SK-N-SH (cell line): ENCODE measurements around the gene ELOVL2. TPM values are rescaled to one million over a fixed set of nuclear protein-coding genes. Genes with fewer than 3 reads are reported as not detected.

ENCODE experiments used
- CTCF ChIA-PET: fragments of 300-600, 350-600 bp; formaldehyde crosslinking; extraction: SDS; loops from one replicate; lab custom pipeline; 2021; lab: Yijun Ruan, JAX
- POLR2A ChIA-PET: fragments of 350-600 bp; sonication (Branson Sonifier 250); formaldehyde crosslinking; extraction: SDS; loops from one replicate; lab custom pipeline; 2020; ENCODE audit warnings: antibody characterized with exemption, inconsistent platforms; lab: Yijun Ruan, JAX
- DNase-seq: peaks from one replicate; pipeline ENCODE4 v3.0.0; 2012
- H2AFZ ChIP-seq: fragments of 200-600 bp; sonication (generic); 2 replicates; pipeline ENCODE4 v1.8.1; 2016; ENCODE audit warnings: antibody characterized with exemption, mild to moderate bottlenecking, low read depth
- H3F3A ChIP-seq: fragments of 200-600 bp; sonication (generic); replicated peaks from 2 replicates; pipeline ENCODE3; 2016; ENCODE audit warnings: antibody characterized with exemption, mild to moderate bottlenecking; ENCODE audit not compliant: insufficient read depth
- H3K27ac ChIP-seq, 2 experiments: fragments of 200-500 bp in 1 of 2; fragments of 200-600 bp in 1 of 2; sonication (Bioruptor generic) in 1 of 2; sonication (generic), shearing (Covaris generic) in 1 of 2; 2 replicates each; pipeline versions ENCODE4 v1.5.1 to v1.6.1; 2014 to 2016; ENCODE audit warnings: low read depth in 2 of 2, inconsistent platforms in 1 of 2, low read length in 1 of 2, mild to moderate bottlenecking in 1 of 2, mixed read lengths in 1 of 2
- H3K27me3 ChIP-seq: fragments of 200-600 bp; sonication (generic), shearing (Covaris generic); 2 replicates; pipeline ENCODE4 v1.6.1; 2016; ENCODE audit warnings: mixed run types; ENCODE audit not compliant: insufficient read depth
- H3K36me3 ChIP-seq, 2 experiments: fragments of 200-500 bp in 1 of 2; fragments of 200-600 bp in 1 of 2; sonication (Bioruptor generic) in 1 of 2; sonication (generic) in 1 of 2; replicated peaks in 1 of 2; 2 replicates each; pipeline versions ENCODE3 to v1.5.1; 2014 to 2016; ENCODE audit warnings: low read length in 1 of 2, mild to moderate bottlenecking in 1 of 2; ENCODE audit not compliant: insufficient read depth in 2 of 2, control insufficient read depth in 1 of 2
- H3K4me1 ChIP-seq, 2 experiments: fragments of 200-500 bp in 1 of 2; fragments of 200-600 bp in 1 of 2; sonication (Bioruptor generic) in 1 of 2; sonication (generic), shearing (Covaris generic) in 1 of 2; 2 replicates each; pipeline versions ENCODE4 v1.5.1 to v1.6.1; 2014 to 2016; ENCODE audit warnings: low read depth in 1 of 2, low read length in 1 of 2, mixed run types in 1 of 2; ENCODE audit not compliant: insufficient read depth in 2 of 2, control insufficient read depth in 1 of 2
- H3K4me2 ChIP-seq: fragments of 200-600 bp; sonication (generic), shearing (Covaris generic); 2 replicates; pipeline ENCODE4 v1.6.1; 2017; ENCODE audit warnings: mixed run types
- H3K4me3 ChIP-seq, 2 experiments: fragments of 200-500 bp in 1 of 2; fragments of 200-600 bp in 1 of 2; sonication (Bioruptor generic) in 1 of 2; sonication (generic), shearing (Covaris generic) in 1 of 2; 2 replicates each; pipeline versions ENCODE4 v1.5.1 to v1.8.1; 2014 to 2016; ENCODE audit warnings: low read depth in 2 of 2, inconsistent platforms in 1 of 2, low read length in 1 of 2, mild to moderate bottlenecking in 1 of 2, mixed read lengths in 1 of 2, moderate library complexity in 1 of 2
- H3K79me2 ChIP-seq: fragments of 200-600 bp; sonication (generic); 2 replicates; pipeline ENCODE4 v1.8.1; 2017; ENCODE audit warnings: mild to moderate bottlenecking; ENCODE audit not compliant: insufficient read depth
- H3K9ac ChIP-seq: fragments of 200-600 bp; sonication (generic); 2 replicates; pipeline ENCODE4 v1.6.1; 2017; ENCODE audit warnings: mixed run types
- H3K9me2 ChIP-seq: fragments of 200-600 bp; sonication (generic); 2 replicates; pipeline ENCODE4 v1.6.1; 2017; ENCODE audit warnings: mixed run types
- H3K9me3 ChIP-seq: fragments of 200-600 bp; sonication (generic); 2 replicates; pipeline ENCODE4 v1.6.1; 2017; ENCODE audit warnings: mixed run types, mild to moderate bottlenecking, moderate library complexity
- H4K20me1 ChIP-seq: fragments of 200-600 bp; sonication (generic); 2 replicates; pipeline ENCODE4 v1.6.1; 2017; ENCODE audit warnings: mild to moderate bottlenecking, mixed run types; ENCODE audit not compliant: insufficient read depth
- CHD2 ChIP-seq: fragments of 150-350 bp; IDR thresholded peaks from 2 replicates; pipeline ENCODE4 v1.6.1; 2018; ENCODE audit warnings: low read length; ENCODE audit not compliant: partially characterized antibody
- EZH2phosphoT487 ChIP-seq: fragments of 200-600 bp; sonication (generic); IDR thresholded peaks from 2 replicates; pipeline ENCODE4 v1.6.1; 2017; ENCODE audit warnings: low read depth, mixed run types, mild to moderate bottlenecking, antibody characterized with exemption, moderate library complexity, borderline replicate concordance
- FOSL2 ChIP-seq: IDR thresholded peaks from 2 replicates; pipeline ENCODE4 v1.4.0; 2012; ENCODE audit warnings: low read depth, mild to moderate bottlenecking, moderate library complexity, borderline replicate concordance
- FOXJ3 ChIP-seq: sonication (generic); formaldehyde crosslinking; IDR thresholded peaks from 2 replicates; pipeline ENCODE4 v1.5.1; 2020; ENCODE audit warnings: mild to moderate bottlenecking, missing genetic modification reagents
- FOXM1 ChIP-seq: IDR thresholded peaks from 2 replicates; pipeline ENCODE4 v1.4.0; 2012; ENCODE audit warnings: low read depth, mild to moderate bottlenecking
- GABPA ChIP-seq: IDR thresholded peaks from 2 replicates; pipeline ENCODE4 v1.4.0; 2012; ENCODE audit warnings: low read depth, mild to moderate bottlenecking
- GATA2 ChIP-seq: sonication (generic); formaldehyde crosslinking; IDR thresholded peaks from 2 replicates; pipeline ENCODE4 v1.5.0; 2020; ENCODE audit warnings: mild to moderate bottlenecking, missing genetic modification reagents
- IRF3 ChIP-seq: fragments of 150-350 bp; IDR thresholded peaks from 2 replicates; pipeline ENCODE4 v1.6.1; 2016; ENCODE audit warnings: mild to moderate bottlenecking, low read depth, low read length
- MAX ChIP-seq: IDR thresholded peaks from 2 replicates; pipeline ENCODE4 v1.4.0; 2012; ENCODE audit warnings: low read depth
- MEF2A ChIP-seq: IDR thresholded peaks from 2 replicates; pipeline ENCODE4 v1.4.0; 2012; ENCODE audit warnings: low read depth, borderline replicate concordance
- MXI1 ChIP-seq: IDR thresholded peaks from 2 replicates; pipeline ENCODE4 v1.6.1; 2012; ENCODE audit warnings: mild to moderate bottlenecking, low read depth, low read length, improper control_type of control experiment
- NFIC ChIP-seq: IDR thresholded peaks from 2 replicates; pipeline ENCODE4 v1.4.0; 2012; ENCODE audit warnings: borderline replicate concordance
- RAD21 ChIP-seq: IDR thresholded peaks from 2 replicates; pipeline ENCODE4 v1.6.1; 2012; ENCODE audit warnings: mild to moderate bottlenecking, low read length
- RCOR1 ChIP-seq: fragments of 150-350 bp; IDR thresholded peaks from 2 replicates; pipeline ENCODE4 v1.6.1; 2017; ENCODE audit warnings: antibody characterized with exemption, low read length
- RFX5 ChIP-seq: IDR thresholded peaks from 2 replicates; pipeline ENCODE4 v1.6.1; 2012; ENCODE audit warnings: mild to moderate bottlenecking, improper control_type of control experiment, low read length
- RXRA ChIP-seq: IDR thresholded peaks from 2 replicates; pipeline ENCODE4 v1.4.0; 2012; ENCODE audit warnings: low read depth, mild to moderate bottlenecking, borderline replicate concordance
- SIN3A ChIP-seq: IDR thresholded peaks from 2 replicates; pipeline ENCODE4 v1.6.1; 2012; ENCODE audit warnings: low read depth, mild to moderate bottlenecking, low read length, moderate library complexity, borderline replicate concordance
- SMC3 ChIP-seq: IDR thresholded peaks from 2 replicates; pipeline ENCODE4 v1.6.1; 2012; ENCODE audit warnings: low read depth, low read length, improper control_type of control experiment
- TEAD4 ChIP-seq: IDR thresholded peaks from 2 replicates; pipeline ENCODE4 v1.4.0; 2012; ENCODE audit warnings: mild to moderate bottlenecking, borderline replicate concordance; ENCODE audit not compliant: insufficient read depth
- YY1 ChIP-seq: IDR thresholded peaks from 2 replicates; pipeline ENCODE4 v1.4.0; 2012; ENCODE audit warnings: low read depth, mild to moderate bottlenecking
- WGBS: methylation state at CpG from one replicate; pipeline ENCODE4 v1.1.6; 2017; ENCODE audit warnings: low lambda C conversion rate; 5-methylcytosine and 5-hydroxymethylcytosine counted together
- polyA plus RNA-seq, 3 experiments: library from polyadenylated mRNA; depleted of rRNA; stranded (reverse); fragments of >200 nt; gene quantifications; 2 replicates each; pipeline ENCODE4 v1.2.3, GENCODE V29; 2012
- TF ChIP-seq, protein P1 (sequence below): IDR thresholded peaks from 2 replicates; pipeline ENCODE4 v1.4.0; 2012; ENCODE audit warnings: low read depth, borderline replicate concordance

The ELOVL2 gene
- polyA plus RNA-seq, 1 of the 3 experiments (the other 2 are of a cell fraction) = 0.39 TPM

- no peaks in the 10 kb centered on the region for H3F3A ChIP-seq
- 87% methylated on average over 5 of the region's 5 CpGs for WGBS
- no peaks in the 10 kb centered on the region for H4K20me1 ChIP-seq
- ChIA-PET POLR2A (no interaction called here), CTCF (interaction anchor here (0.9 to 1.5 kb wide), 2 partner anchors 11 to 19 kb away, joined by 3 to 4 read pairs; no protein-coding TSS in a partner anchor)
- no peak overlapping the region for H3K27ac ChIP-seq
- H3K4me1 ChIP-seq = no peaks in the 10 kb centered on the region
- H3K9me3 ChIP-seq = no peaks in the 10 kb centered on the region
- H3K79me2 ChIP-seq = no peaks in the 10 kb centered on the region
- no peak overlapping the region for H3K4me2 ChIP-seq
- no peak overlapping the region for H3K4me3 ChIP-seq
- H3K27me3 ChIP-seq = no peaks in the 10 kb centered on the region
- H2AFZ ChIP-seq = no peak overlapping the region
- H3K36me3 ChIP-seq = no peaks in the 10 kb centered on the region
- TF ChIP-seq MAX = no peak
- TF ChIP-seq SIN3A = no peak
- no peak for TF ChIP-seq MXI1
- no peak for TF ChIP-seq GATA2 (CRISPR knock-in tag)
- no peak for TF ChIP-seq EZH2phosphoT487
- TF ChIP-seq GABPA = no peak
- TF ChIP-seq MEF2A = no peak
- TF ChIP-seq RXRA = no peak
- no peak for TF ChIP-seq NFIC
- no peak for TF ChIP-seq FOXM1
- H3K9ac ChIP-seq = no peak overlapping the region
- no peaks in the 10 kb centered on the region for H3K9me2 ChIP-seq
- no peak for DNase-seq
These were observed 14.3 kb upstream of the ELOVL2 start for GRCh38 chr6:11058406-11058805.

- Histone ChIP-seq H3K9me3 (no peaks in the 10 kb centered on the region), H3K4me2 (no peak overlapping the region), H3K27me3 (no peaks in the 10 kb centered on the region), H3F3A (no peaks in the 10 kb centered on the region), H3K4me3 (no peak overlapping the region), H3K9me2 (no peaks in the 10 kb centered on the region), H3K79me2 (no peaks in the 10 kb centered on the region), H3K36me3 (no peaks in the 10 kb centered on the region), H3K9ac (no peak overlapping the region), H3K4me1 (no peaks in the 10 kb centered on the region), H2AFZ (no peak overlapping the region), H3K27ac (no peak overlapping the region), H4K20me1 (no peaks in the 10 kb centered on the region)
- ChIA-PET POLR2A (no interaction called here), CTCF (interaction anchor here (0.7 to 2.7 kb wide), 6 partner anchors 10 to 105 kb away, joined by 3 to 10 read pairs (median 5); partner anchors contain the start of gene ELOVL2)
- WGBS = 56% methylated on average over 1 of the region's 1 CpG
- TF ChIP-seq IRF3 (no peak), FOSL2 (no peak), YY1 (no peak), SMC3 (no peak), TEAD4 (no peak), RCOR1 (no peak), CHD2 (no peak), MEF2A (no peak), RAD21 (no peak), FOXJ3 (CRISPR knock-in tag) (no peak), MXI1 (no peak), RFX5 (no peak)
- TF ChIP-seq, protein P1, sequence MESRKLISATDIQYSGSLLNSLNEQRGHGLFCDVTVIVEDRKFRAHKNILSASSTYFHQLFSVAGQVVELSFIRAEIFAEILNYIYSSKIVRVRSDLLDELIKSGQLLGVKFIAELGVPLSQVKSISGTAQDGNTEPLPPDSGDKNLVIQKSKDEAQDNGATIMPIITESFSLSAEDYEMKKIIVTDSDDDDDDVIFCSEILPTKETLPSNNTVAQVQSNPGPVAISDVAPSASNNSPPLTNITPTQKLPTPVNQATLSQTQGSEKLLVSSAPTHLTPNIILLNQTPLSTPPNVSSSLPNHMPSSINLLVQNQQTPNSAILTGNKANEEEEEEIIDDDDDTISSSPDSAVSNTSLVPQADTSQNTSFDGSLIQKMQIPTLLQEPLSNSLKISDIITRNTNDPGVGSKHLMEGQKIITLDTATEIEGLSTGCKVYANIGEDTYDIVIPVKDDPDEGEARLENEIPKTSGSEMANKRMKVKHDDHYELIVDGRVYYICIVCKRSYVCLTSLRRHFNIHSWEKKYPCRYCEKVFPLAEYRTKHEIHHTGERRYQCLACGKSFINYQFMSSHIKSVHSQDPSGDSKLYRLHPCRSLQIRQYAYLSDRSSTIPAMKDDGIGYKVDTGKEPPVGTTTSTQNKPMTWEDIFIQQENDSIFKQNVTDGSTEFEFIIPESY = no peak
- no peak for DNase-seq
These were observed 12.8 kb upstream of the ELOVL2 start for GRCh38 chr6:11056871-11057270.
